Mesenchymal stem cell (in vitro differentiated cells and primary cell): ENCODE measurements around the gene RHPN2.

Experiments
- DNase-seq: peaks from one replicate; pipeline ENCODE4 v3.0.0-alpha.2; 2013
- H2AFZ ChIP-seq: one replicate; pipeline ENCODE4 v1.6.1; 2013; ENCODE audit warnings: low read depth, mild to moderate bottlenecking, control low read depth, inconsistent platforms, low read length, moderate library complexity
- H2AK5ac ChIP-seq: 2 replicates; pipeline ENCODE4 v1.6.1; 2013; ENCODE audit warnings: low read length, moderate library complexity, mild to moderate bottlenecking, inconsistent platforms; ENCODE audit not compliant: severe bottlenecking
- H2BK120ac ChIP-seq: one replicate; pipeline ENCODE4 v1.6.1; 2013; ENCODE audit warnings: low read depth, mild to moderate bottlenecking, inconsistent platforms, low read length, moderate library complexity
- H2BK12ac ChIP-seq, 2 experiments: one replicate each; pipeline ENCODE4 v1.6.1; 2013; ENCODE audit warnings: inconsistent platforms in 2 of 2, low read length in 2 of 2, mild to moderate bottlenecking in 2 of 2, moderate library complexity in 2 of 2, control low read depth in 1 of 2
- H2BK15ac ChIP-seq: one replicate; pipeline ENCODE4 v1.6.1; 2013; ENCODE audit warnings: mild to moderate bottlenecking, low read depth, inconsistent platforms; ENCODE audit not compliant: poor library complexity, severe bottlenecking
- H2BK5ac ChIP-seq: 2 replicates; pipeline ENCODE4 v1.6.1; 2013; ENCODE audit warnings: low read depth, mild to moderate bottlenecking, low read length, control low read depth, inconsistent platforms; ENCODE audit not compliant: poor library complexity, severe bottlenecking
- H3K14ac ChIP-seq, 2 experiments: one replicate each; pipeline ENCODE4 v1.6.1; 2013; ENCODE audit warnings: inconsistent platforms in 2 of 2, low read length in 2 of 2, control low read depth in 1 of 2, mild to moderate bottlenecking in 1 of 2, moderate library complexity in 1 of 2
- H3K18ac ChIP-seq, 2 experiments: one replicate each; pipeline ENCODE4 v1.6.1; 2013; ENCODE audit warnings: inconsistent platforms in 2 of 2, low read length in 2 of 2, control low read depth in 1 of 2, low read depth in 1 of 2, mild to moderate bottlenecking in 1 of 2
- H3K23ac ChIP-seq, 2 experiments: one replicate each; pipeline ENCODE4 v1.6.1; 2013; ENCODE audit warnings: inconsistent platforms in 2 of 2, low read length in 2 of 2, mild to moderate bottlenecking in 2 of 2, moderate library complexity in 2 of 2, control low read depth in 1 of 2
- H3K27ac ChIP-seq: 2 replicates; pipeline ENCODE4 v1.5.1; 2013; ENCODE audit warnings: mild to moderate bottlenecking, moderate library complexity, low read length, control low read depth, inconsistent platforms; ENCODE audit not compliant: poor library complexity, severe bottlenecking
- H3K27me3 ChIP-seq, 2 experiments: 2 replicates each; pipeline versions ENCODE4 v1.6.1 to v1.7.0; 2013; ENCODE audit warnings: low read length in 2 of 2, mild to moderate bottlenecking in 2 of 2, moderate library complexity in 2 of 2, control low read depth in 1 of 2, inconsistent platforms in 1 of 2; ENCODE audit not compliant: control insufficient read depth in 1 of 2, insufficient read depth in 1 of 2
- H3K36me3 ChIP-seq, 2 experiments: 2 replicates each; pipeline versions ENCODE4 v1.6.1 to v1.7.0; 2013; ENCODE audit warnings: low read length in 2 of 2, control low read depth in 1 of 2, inconsistent platforms in 1 of 2, low read depth in 1 of 2, mild to moderate bottlenecking in 1 of 2; ENCODE audit not compliant: insufficient read depth in 2 of 2, control insufficient read depth in 1 of 2
- H3K4ac ChIP-seq, 2 experiments: one replicate each; pipeline ENCODE4 v1.6.1; 2013; ENCODE audit warnings: inconsistent platforms in 2 of 2, low read length in 2 of 2, mild to moderate bottlenecking in 2 of 2, moderate library complexity in 2 of 2, control low read depth in 1 of 2, low read depth in 1 of 2
- H3K4me1 ChIP-seq: 2 replicates; pipeline ENCODE4 v1.6.1; 2013; ENCODE audit warnings: low read depth, low read length, control low read depth; ENCODE audit not compliant: control insufficient read depth, insufficient read depth
- H3K4me2 ChIP-seq: 2 replicates; pipeline ENCODE4 v1.6.1; 2013; ENCODE audit warnings: low read length, mild to moderate bottlenecking, inconsistent platforms; ENCODE audit not compliant: poor library complexity, severe bottlenecking
- H3K4me3 ChIP-seq, 2 experiments: 2 replicates each; pipeline versions ENCODE4 v1.5.1 to v1.7.0; 2013; ENCODE audit warnings: low read length in 2 of 2, mild to moderate bottlenecking in 2 of 2, control low read depth in 1 of 2, low read depth in 1 of 2; ENCODE audit not compliant: insufficient read depth in 1 of 2
- H3K79me1 ChIP-seq: replicated peaks from 2 replicates; pipeline ENCODE4 v1.6.1; 2013; ENCODE audit warnings: mild to moderate bottlenecking, control low read depth, low read length, inconsistent platforms; ENCODE audit not compliant: poor library complexity, severe bottlenecking
- H3K9ac ChIP-seq: 2 replicates; pipeline ENCODE4 v1.7.0; 2013; ENCODE audit warnings: mild to moderate bottlenecking, low read length, moderate library complexity
- H3K9me3 ChIP-seq: 2 replicates; pipeline ENCODE4 v1.7.0; 2013; ENCODE audit warnings: mild to moderate bottlenecking, low read length; ENCODE audit not compliant: control insufficient read depth
- H4K8ac ChIP-seq: one replicate; pipeline ENCODE4 v1.6.1; 2013; ENCODE audit warnings: inconsistent platforms, mild to moderate bottlenecking, low read length, moderate library complexity
- H4K91ac ChIP-seq: one replicate; pipeline ENCODE4 v1.6.1; 2013; ENCODE audit warnings: mild to moderate bottlenecking, low read length, inconsistent platforms
- WGBS: methylation state at CpG from one replicate; pipeline ENCODE4 v1.1.7; 2013; ENCODE audit warnings: mixed read lengths; 5-methylcytosine and 5-hydroxymethylcytosine counted together

RHPN2 gene

DNA sequence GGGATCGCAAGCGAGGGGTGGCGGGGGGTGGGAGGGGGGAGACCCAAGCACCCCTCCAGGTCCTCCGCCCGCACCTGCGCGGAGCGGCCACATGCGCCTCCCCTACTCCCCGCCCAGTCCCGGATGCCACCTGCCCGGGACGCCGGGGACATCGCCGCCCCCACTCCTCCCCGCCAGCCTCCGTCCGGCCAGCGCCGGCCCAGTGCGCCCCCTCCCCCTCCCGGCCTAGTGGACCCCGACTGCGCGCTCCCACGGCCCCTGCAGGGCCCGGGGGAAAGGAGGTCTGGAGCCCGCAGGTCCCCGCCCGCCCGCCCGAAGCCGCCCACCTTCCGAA lies 263 bp downstream of the RHPN2 start:
- Histone ChIP-seq H2AK5ac (no peak overlapping the region), H4K91ac (no peak overlapping the region), H3K4me3 (peak overlapping the region in 1 of 2 experiments; percentile 82), H2BK15ac (no peak overlapping the region), H2AFZ (no peak overlapping the region), H3K9me3 (no peaks in the 10 kb centered on the region), H3K4me1 (peaks cover 20% of the 10 kb centered on the region), H2BK120ac (peak overlapping the region; percentile 37), H3K14ac (peak overlapping the region; percentile 17 to 62), H3K27me3 (peaks cover 0 to 14% of the 10 kb centered on the region in 2 experiments), H3K23ac (no peak overlapping the region), H3K79me1 (peaks cover 10% of the 10 kb centered on the region), H3K4me2 (peak overlapping the region; percentile 55), H3K9ac (no peak overlapping the region), H3K18ac (no peak overlapping the region), H3K4ac (no peak overlapping the region), H3K27ac (no peak overlapping the region), H4K8ac (no peak overlapping the region), H2BK12ac (no peak overlapping the region), H2BK5ac (no peak overlapping the region), H3K36me3 (peaks cover 0 to 3% of the 10 kb centered on the region in 2 experiments)
- WGBS: 2% methylated on average over 8 of the region's 35 CpGs
- no peak for DNase-seq

DNA sequence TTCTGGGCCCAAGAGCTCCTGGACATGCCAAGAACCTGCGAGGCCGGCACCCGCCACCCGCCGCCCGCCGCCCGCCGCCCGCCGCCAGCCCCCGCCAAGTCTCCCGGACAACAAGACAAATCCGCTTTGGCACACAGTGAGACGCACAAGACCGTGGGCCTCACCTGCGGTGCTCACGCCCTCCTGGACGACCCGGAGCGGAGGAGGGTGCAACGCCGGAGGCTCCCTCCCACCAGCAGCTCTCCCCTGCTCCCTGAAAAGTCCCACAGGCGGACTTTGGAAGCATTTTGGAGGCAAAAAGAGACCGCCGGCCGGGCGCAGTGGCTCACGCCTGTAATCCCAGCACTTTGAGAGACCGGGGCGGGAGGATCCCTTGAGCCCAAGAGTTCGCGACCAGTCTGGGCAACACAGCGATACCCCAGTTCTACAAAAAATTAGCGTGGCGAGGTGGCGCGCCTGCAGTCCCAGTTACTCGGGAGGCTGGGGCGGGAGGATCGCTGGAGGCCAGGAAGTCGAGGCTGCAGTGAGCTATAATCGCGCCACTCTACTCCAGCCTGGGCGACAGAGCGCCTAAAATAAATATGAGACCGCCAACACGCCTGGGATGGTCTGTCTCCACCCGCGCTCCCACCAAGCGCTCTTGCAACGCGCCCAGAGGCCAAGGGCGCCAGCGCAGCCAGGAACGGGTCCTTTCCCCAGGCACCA lies 783 bp downstream of the RHPN2 start:
- Histone ChIP-seq H2BK12ac (no peak overlapping the region), H3K27ac (no peak overlapping the region), H3K4me2 (peak overlapping the region; percentile 55), H3K79me1 (peaks cover 10% of the 10 kb centered on the region), H2BK120ac (no peak overlapping the region), H3K4me1 (peaks cover 20% of the 10 kb centered on the region), H2AK5ac (no peak overlapping the region), H3K23ac (no peak overlapping the region), H2BK15ac (peak overlapping the region; percentile 77), H2AFZ (peak overlapping the region; percentile 67), H3K4me3 (peak overlapping the region in 1 of 2 experiments; percentile 82), H3K9ac (no peak overlapping the region), H3K9me3 (no peaks in the 10 kb centered on the region), H4K91ac (no peak overlapping the region), H3K36me3 (peaks cover 0 to 3% of the 10 kb centered on the region in 2 experiments), H4K8ac (no peak overlapping the region), H3K27me3 (peaks cover 0 to 14% of the 10 kb centered on the region in 2 experiments), H3K14ac (peak overlapping the region in 1 of 2 experiments; percentile 17), H3K18ac (no peak overlapping the region), H2BK5ac (no peak overlapping the region), H3K4ac (no peak overlapping the region)
- 9% methylated on average over 44 of the region's 56 CpGs for WGBS
- peak; percentile 42 for DNase-seq

DNA sequence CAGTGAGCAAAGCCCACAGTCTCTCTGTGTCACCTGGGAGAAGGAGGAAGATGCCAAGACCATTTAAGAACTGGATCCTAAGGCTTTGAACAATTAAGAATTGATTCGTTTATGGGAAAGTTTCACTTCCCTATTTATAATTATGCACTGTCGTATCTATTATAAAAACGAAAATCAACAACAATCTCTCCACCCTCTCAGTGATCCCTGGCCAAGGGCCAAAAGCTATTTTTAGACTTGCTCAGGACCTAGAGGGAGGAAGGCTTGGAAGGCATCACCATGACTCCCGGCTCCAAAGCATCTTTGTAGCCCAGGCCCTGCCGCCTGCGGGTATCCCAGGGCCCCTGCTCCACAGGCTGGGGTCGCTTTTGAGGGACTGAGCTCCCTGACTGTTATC lies 1.3 kb downstream of the RHPN2 start:
- H2BK5ac ChIP-seq: no peak overlapping the region
- no peak overlapping the region for H2BK12ac ChIP-seq
- no peak overlapping the region for H4K8ac ChIP-seq
- H4K91ac ChIP-seq: no peak overlapping the region
- H3K14ac ChIP-seq: no peak overlapping the region
- no peak overlapping the region for H3K18ac ChIP-seq
- no peak overlapping the region for H3K23ac ChIP-seq
- H2AK5ac ChIP-seq: no peak overlapping the region
- H3K27ac ChIP-seq: no peak overlapping the region
- H3K9me3 ChIP-seq: no peaks in the 10 kb centered on the region
- peaks cover 0 to 14% of the 10 kb centered on the region in 2 experiments for H3K27me3 ChIP-seq
- H3K4ac ChIP-seq: no peak overlapping the region
- peaks cover 0 to 3% of the 10 kb centered on the region in 2 experiments for H3K36me3 ChIP-seq
- peak; percentile 37 for DNase-seq
- peaks cover 10% of the 10 kb centered on the region for H3K79me1 ChIP-seq
- no peak overlapping the region for H2AFZ ChIP-seq
- WGBS: 42% methylated on average over 7 of the region's 7 CpGs
- H3K9ac ChIP-seq: no peak overlapping the region
- H3K4me3 ChIP-seq: peak overlapping the region in 1 of 2 experiments; percentile 82
- H2BK120ac ChIP-seq: no peak overlapping the region
- H3K4me1 ChIP-seq: peaks cover 24% of the 10 kb centered on the region
- peak overlapping the region; percentile 46 for H3K4me2 ChIP-seq
- no peak overlapping the region for H2BK15ac ChIP-seq

DNA sequence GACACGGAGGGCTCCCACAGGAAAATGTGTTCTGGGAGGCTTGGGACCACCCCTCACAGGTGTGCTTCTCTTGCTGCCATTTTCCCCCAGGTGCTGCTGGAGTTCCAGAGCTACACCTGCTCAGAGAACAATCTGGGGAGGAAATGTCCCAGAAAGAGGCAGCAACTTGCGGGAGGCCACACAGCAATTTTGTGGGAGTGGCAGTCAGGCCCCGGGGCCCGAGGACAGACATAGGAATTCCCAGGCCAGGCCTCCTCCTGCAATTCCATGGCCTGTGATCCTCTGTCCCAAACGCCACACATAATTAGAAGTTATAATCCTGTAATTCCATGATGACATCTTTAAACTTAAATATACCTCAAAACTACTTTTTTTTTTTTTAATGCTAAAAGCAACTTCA lies 1.8 kb downstream of the RHPN2 start:
- no peak overlapping the region for H3K27ac ChIP-seq
- H2BK120ac ChIP-seq: no peak overlapping the region
- H3K79me1 ChIP-seq: peaks cover 10% of the 10 kb centered on the region
- DNase-seq: no peak
- H3K4me1 ChIP-seq: peaks cover 24% of the 10 kb centered on the region
- no peak overlapping the region for H2BK15ac ChIP-seq
- peaks cover 0 to 3% of the 10 kb centered on the region in 2 experiments for H3K36me3 ChIP-seq
- no peak overlapping the region for H4K91ac ChIP-seq
- peaks cover 0 to 14% of the 10 kb centered on the region in 2 experiments for H3K27me3 ChIP-seq
- H3K4ac ChIP-seq: no peak overlapping the region
- H4K8ac ChIP-seq: no peak overlapping the region
- no peak overlapping the region for H2AK5ac ChIP-seq
- no peak overlapping the region for H2BK12ac ChIP-seq
- peak overlapping the region; percentile 46 for H3K4me2 ChIP-seq
- no peak overlapping the region for H3K18ac ChIP-seq
- no peaks in the 10 kb centered on the region for H3K9me3 ChIP-seq
- H2BK5ac ChIP-seq: no peak overlapping the region
- no peak overlapping the region for H3K23ac ChIP-seq
- no peak overlapping the region for H3K14ac ChIP-seq
- H3K4me3 ChIP-seq: no peak overlapping the region
- WGBS: 90% methylated on average over 5 of the region's 5 CpGs
- H3K9ac ChIP-seq: no peak overlapping the region
- no peak overlapping the region for H2AFZ ChIP-seq
